Measurements from ENCODE around the gene GARIN5A.

GARIN5A gene

GRCh38 chr19:50516964-50517703 lies 40.5 kb upstream of the GARIN5A start:
- no peak for DNase-seq (ENCODE audit: low read depth)
- no peak for TF ChIP-seq CTCF (IDR thresholded peaks at IDR 0.05; ENCODE audit: low read depth, low read length, missing control alignments)

GRCh38 chr19:50516456-50516855 lies 39.8 kb upstream of the GARIN5A start:
- H3K4me3 ChIP-seq (ENCODE audit: low read depth, low read length) = no peak overlapping the region
- DNase-seq (ENCODE audit: low read depth) = no peak
- no peak for TF ChIP-seq CTCF (IDR thresholded peaks at IDR 0.05; ENCODE audit: low read depth, low read length, missing control alignments)

More at GRCh38 chr19:50516964-50517703, 40.5 kb upstream of the GARIN5A start:
- H3K4me3 ChIP-seq (ENCODE audit: low read depth, low read length) = no peak overlapping the region

- no peak for TF ChIP-seq CTCF (IDR thresholded peaks at IDR 0.05; ENCODE audit: low read depth, low read length, missing control alignments)
- H3K4me3 ChIP-seq (ENCODE audit: low read depth, low read length) = no peak overlapping the region
- no peak for DNase-seq (ENCODE audit: low read depth)
Observed at GRCh38 chr19:50515168-50515561, 38.5 kb upstream of the GARIN5A start.

- no peak for DNase-seq (ENCODE audit: low read depth)
- H3K4me3 ChIP-seq (ENCODE audit: low read depth, low read length) = no peak overlapping the region
- no peak for TF ChIP-seq CTCF (IDR thresholded peaks at IDR 0.05; ENCODE audit: low read depth, low read length, missing control alignments)
Observed at GRCh38 chr19:50514346-50515167, 37.9 kb upstream of the GARIN5A start.

- no peak for DNase-seq (ENCODE audit: low read depth)
- H3K4me3 ChIP-seq (ENCODE audit: low read depth, low read length) = no peak within 1 kb of the TSS
- TF ChIP-seq CTCF (IDR thresholded peaks at IDR 0.05; ENCODE audit: low read depth, low read length, missing control alignments) = no peak
Observed at GRCh38 chr19:50513746-50514345, 37.2 kb upstream of the GARIN5A start, which contains the start of gene ASPDH. Gene ASPDH, minus strand, starts transcription at chr19:50513913. Its CDS starts 90 bp downstream, at chr19:50513823.

GRCh38 chr19:50512999-50513745 lies 36.5 kb upstream of the GARIN5A start:
- no peak overlapping the region for H3K4me3 ChIP-seq (ENCODE audit: low read depth, low read length)
- DNase-seq (ENCODE audit: low read depth) = no peak
- TF ChIP-seq CTCF (IDR thresholded peaks at IDR 0.05; ENCODE audit: low read depth, low read length, missing control alignments) = no peak
